ENCODE measurements around the gene PCP2. TPM values are rescaled to one million over a fixed set of nuclear protein-coding genes. Genes with fewer than 3 reads are reported as not detected.

Gene PCP2
- total and polyA plus RNA-seq, 2 of the 8 experiments (the other 6 are each of a cell fraction or from before 2014, with no cell fraction given), result not detected

DNA sequence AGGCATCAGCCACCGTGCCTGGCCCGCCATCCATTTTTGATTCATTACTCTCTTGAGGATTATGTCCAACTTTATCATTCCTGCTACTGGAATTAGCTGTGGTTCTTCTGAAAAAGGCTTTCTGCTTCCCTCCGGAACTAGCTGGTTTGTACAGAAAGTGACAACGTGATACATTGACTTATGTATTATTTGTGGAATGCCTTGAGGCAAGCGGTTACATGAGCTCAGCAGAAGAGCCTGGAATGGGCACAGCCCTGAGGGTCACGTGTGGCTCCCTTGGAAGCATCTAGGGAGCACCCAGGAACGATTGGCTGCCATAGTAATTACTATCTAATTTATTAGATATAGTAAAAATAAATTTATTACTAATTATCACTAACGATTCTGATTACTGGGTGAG is 20.9 kb upstream of the PCP2 start:
- no peak overlapping the region for H2BK12ac ChIP-seq (ENCODE audit: low read depth, low read length)
- H4K91ac ChIP-seq (replicated peaks; ENCODE audit: insufficient read length, low read length), result no peak overlapping the region
- no peak overlapping the region for H3K4me3 ChIP-seq (ENCODE audit: extremely low read depth in 1 of 4, insufficient read depth in 2 of 4, low read depth in 3 of 4, low read length in 4 of 4)
- H3K9ac ChIP-seq (replicated peaks in 1 of 4; ENCODE audit: extremely low read depth in 1 of 4, low read depth in 3 of 4, low read length in 3 of 4), result no peak overlapping the region
- ChIA-PET POLR2A (ENCODE audit: partially characterized antibody) (no interaction called here), CTCF (ENCODE audit: partially characterized antibody) (interaction anchor here (1.0 to 3.1 kb wide), 2 partner anchors 14 to 26 kb away, joined by 3 to 13 read pairs; partner anchors contain the start of gene TRAPPC5)
- H2BK20ac ChIP-seq (ENCODE audit: low read length), result no peak overlapping the region
- WGBS, 2 experiments (ENCODE audit: extremely low coverage in 1 of 2, insufficient coverage in 1 of 2, insufficient read length in 1 of 2, insufficient replicate concordance in 2 of 2, low coverage in 1 of 2, low lambda C conversion rate in 2 of 2, missing lambda C conversion rate in 1 of 2), result 81% methylated on average over 8 of the region's 8 CpGs; no CpG with 5 or more reads in 1 of the 2 experiments
- H2BK5ac ChIP-seq (ENCODE audit: low read depth, low read length), result no peak overlapping the region
- 0 out of 2 replicates have a peak, but pooled peaks cover 2% of the 10 kb centered on the region for H3K23me2 ChIP-seq (ENCODE audit: low read depth, low read length)
- H2AFZ ChIP-seq (ENCODE audit: low read length), result no peak overlapping the region
- H3K4me2 ChIP-seq (ENCODE audit: insufficient read depth in 1 of 2, low read depth in 2 of 2, low read length in 2 of 2), result no peak overlapping the region
- no peak overlapping the region for H3K4ac ChIP-seq (replicated peaks; ENCODE audit: insufficient read length, low read depth, low read length)
- H3K27me3 ChIP-seq (replicated peaks in 1 of 4; ENCODE audit: control insufficient read depth in 3 of 4, extremely low read depth in 1 of 4, insufficient read depth in 3 of 4, low read length in 3 of 4), result peaks cover 2 to 18% (median 6%) of the 10 kb centered on the region in 4 experiments
- no peak overlapping the region for H2BK120ac ChIP-seq (replicated peaks; ENCODE audit: low read depth, low read length)
- no peak overlapping the region for H3K56ac ChIP-seq (replicated peaks; ENCODE audit: insufficient read length, low read depth, low read length)
- H3K79me2 ChIP-seq (ENCODE audit: control insufficient read depth in 1 of 2, insufficient read depth in 2 of 2, low read length in 2 of 2), result no peaks in the 10 kb centered on the region
- no peak overlapping the region for H4K8ac ChIP-seq (ENCODE audit: extremely low read depth, insufficient read depth, low read length)
- peaks cover 0 to 2% (median 0%) of the 10 kb centered on the region in 4 experiments; a peak in 4 of 7 replicates for H3K4me1 ChIP-seq (replicated peaks in 1 of 4; ENCODE audit: control insufficient read depth in 3 of 4, insufficient read depth in 4 of 4, low read length in 3 of 4)
- no peak overlapping the region for H3K23ac ChIP-seq (ENCODE audit: insufficient read length)
- no peak overlapping the region for H3K14ac ChIP-seq (ENCODE audit: insufficient read length)
- no peak overlapping the region for H3K18ac ChIP-seq (ENCODE audit: extremely low read depth, low read length)
- no peak overlapping the region for H3K27ac ChIP-seq (ENCODE audit: low read depth, low read length)
- H4K5ac ChIP-seq (ENCODE audit: insufficient read length, low read depth, low read length), result no peak overlapping the region
- H4K20me1 ChIP-seq (replicated peaks in 1 of 2; ENCODE audit: control insufficient read depth in 1 of 2, insufficient read depth in 2 of 2, low read length in 2 of 2), result peaks cover 0 to 1% of the 10 kb centered on the region in 2 experiments
- DNase-seq (ENCODE audit: low read depth in 1 of 2, low spot score in 2 of 2), result no peak
- FAIRE-seq, result no peak
- no peaks in the 10 kb centered on the region for H3K9me3 ChIP-seq (ENCODE audit: insufficient read depth in 2 of 2, low read depth in 1 of 2, low read length in 1 of 2)
- H3K36me3 ChIP-seq (ENCODE audit: control insufficient read depth in 2 of 4, insufficient read depth in 4 of 4, low read length in 3 of 4), result no peaks in the 10 kb centered on the region
- no peak overlapping the region for H2BK15ac ChIP-seq (ENCODE audit: low read length)
- H2AK5ac ChIP-seq (ENCODE audit: low read depth, low read length), result no peak overlapping the region
- H3K79me1 ChIP-seq (ENCODE audit: low read depth, low read length), result no peaks in the 10 kb centered on the region
- no peak for TF ChIP-seq NRF1 (IDR thresholded peaks at IDR 0.05; ENCODE audit: low read depth, low read length)
- TF ChIP-seq CHD1 (IDR thresholded peaks at IDR 0.05; ENCODE audit: low read depth, low read length), result no peak
- no peak for TF ChIP-seq FOSL1 (IDR thresholded peaks at IDR 0.05; ENCODE audit: insufficient read depth, low read depth, low read length)
- TF ChIP-seq EZH2 (IDR thresholded peaks at IDR 0.05; ENCODE audit: low read depth, low read length, severe bottlenecking), result no peak
- no peak for TF ChIP-seq KDM5A (IDR thresholded peaks at IDR 0.05; ENCODE audit: low read length)
- no peak for TF ChIP-seq SIX5 (IDR thresholded peaks at IDR 0.05; ENCODE audit: low read depth, low read length)
- TF ChIP-seq SIRT6 (IDR thresholded peaks at IDR 0.05; ENCODE audit: low read length), result no peak
- no peak for TF ChIP-seq BACH1 (IDR thresholded peaks at IDR 0.05; ENCODE audit: low read length)
- TF ChIP-seq GTF2F1 (IDR thresholded peaks at IDR 0.05; ENCODE audit: borderline replicate concordance, low read depth, low read length), result no peak
- TF ChIP-seq CTBP2 (IDR thresholded peaks at IDR 0.05; ENCODE audit: borderline replicate concordance, insufficient read depth, insufficient read length, low read length), result no peak
- TF ChIP-seq SUZ12 (IDR thresholded peaks at IDR 0.05; ENCODE audit: low read length), result no peak
- no peak for TF ChIP-seq ATF3 (IDR thresholded peaks at IDR 0.05; ENCODE audit: insufficient read depth, low read depth, low read length)
- TF ChIP-seq MAFK (IDR thresholded peaks at IDR 0.05; ENCODE audit: low read depth, low read length), result no peak
- TF ChIP-seq MAX (IDR thresholded peaks at IDR 0.05), result no peak
